ENCODE measurements around the gene NHLRC2.

The NHLRC2 gene

DNA sequence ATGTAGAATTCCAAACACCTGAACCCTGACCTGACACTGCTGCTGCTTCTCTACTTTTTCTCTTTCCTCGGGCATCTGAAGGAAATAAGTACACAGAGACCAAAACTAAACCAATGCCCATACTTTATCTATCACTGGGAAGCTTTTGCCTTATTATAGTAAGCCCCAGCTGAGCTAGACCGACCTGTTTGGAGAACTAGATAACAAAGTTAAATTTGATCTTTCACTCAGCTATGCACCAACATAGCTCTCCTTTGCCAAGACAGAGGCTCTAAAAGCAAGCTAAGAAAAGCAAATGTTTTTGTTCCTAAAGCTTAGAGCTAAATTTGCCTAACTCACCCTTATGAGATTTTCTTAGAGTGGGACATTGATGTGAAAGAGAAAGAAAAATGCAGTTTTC lies 39.1 kb downstream of the NHLRC2 start:
- no peak overlapping the region for H3K4me3 ChIP-seq (ENCODE audit: low read length)
- no peak for DNase-seq (ENCODE audit: low read depth)
- TF ChIP-seq, protein P1, sequence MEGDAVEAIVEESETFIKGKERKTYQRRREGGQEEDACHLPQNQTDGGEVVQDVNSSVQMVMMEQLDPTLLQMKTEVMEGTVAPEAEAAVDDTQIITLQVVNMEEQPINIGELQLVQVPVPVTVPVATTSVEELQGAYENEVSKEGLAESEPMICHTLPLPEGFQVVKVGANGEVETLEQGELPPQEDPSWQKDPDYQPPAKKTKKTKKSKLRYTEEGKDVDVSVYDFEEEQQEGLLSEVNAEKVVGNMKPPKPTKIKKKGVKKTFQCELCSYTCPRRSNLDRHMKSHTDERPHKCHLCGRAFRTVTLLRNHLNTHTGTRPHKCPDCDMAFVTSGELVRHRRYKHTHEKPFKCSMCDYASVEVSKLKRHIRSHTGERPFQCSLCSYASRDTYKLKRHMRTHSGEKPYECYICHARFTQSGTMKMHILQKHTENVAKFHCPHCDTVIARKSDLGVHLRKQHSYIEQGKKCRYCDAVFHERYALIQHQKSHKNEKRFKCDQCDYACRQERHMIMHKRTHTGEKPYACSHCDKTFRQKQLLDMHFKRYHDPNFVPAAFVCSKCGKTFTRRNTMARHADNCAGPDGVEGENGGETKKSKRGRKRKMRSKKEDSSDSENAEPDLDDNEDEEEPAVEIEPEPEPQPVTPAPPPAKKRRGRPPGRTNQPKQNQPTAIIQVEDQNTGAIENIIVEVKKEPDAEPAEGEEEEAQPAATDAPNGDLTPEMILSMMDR (conservative IDR thresholded peaks at IDR 0.05; ENCODE audit: low read depth, low read length), result no peak

DNA sequence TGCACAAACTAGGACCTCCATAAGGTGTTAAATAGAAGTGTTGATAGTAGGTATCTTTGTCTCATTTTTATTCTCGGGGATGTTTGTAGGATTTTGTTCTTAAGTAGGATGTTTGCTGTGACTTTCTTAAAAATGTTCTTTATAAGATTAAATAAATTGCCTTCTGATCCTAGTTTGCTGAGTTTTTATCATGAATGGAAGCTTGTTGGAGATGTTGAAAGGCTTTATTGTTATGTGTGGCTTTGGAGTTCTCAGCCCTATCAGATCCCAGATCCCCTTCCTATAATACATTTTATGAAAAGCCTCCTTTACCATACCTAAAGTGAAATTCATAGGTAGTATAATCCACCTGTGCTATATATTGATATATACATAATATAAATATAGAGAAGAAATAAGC lies 40.1 kb downstream of the NHLRC2 start:
- TF ChIP-seq, protein P1 (conservative IDR thresholded peaks at IDR 0.05; ENCODE audit: low read depth, low read length), result no peak
- no peak overlapping the region for H3K4me3 ChIP-seq (ENCODE audit: low read length)
- no peak for DNase-seq (ENCODE audit: low read depth)

DNA sequence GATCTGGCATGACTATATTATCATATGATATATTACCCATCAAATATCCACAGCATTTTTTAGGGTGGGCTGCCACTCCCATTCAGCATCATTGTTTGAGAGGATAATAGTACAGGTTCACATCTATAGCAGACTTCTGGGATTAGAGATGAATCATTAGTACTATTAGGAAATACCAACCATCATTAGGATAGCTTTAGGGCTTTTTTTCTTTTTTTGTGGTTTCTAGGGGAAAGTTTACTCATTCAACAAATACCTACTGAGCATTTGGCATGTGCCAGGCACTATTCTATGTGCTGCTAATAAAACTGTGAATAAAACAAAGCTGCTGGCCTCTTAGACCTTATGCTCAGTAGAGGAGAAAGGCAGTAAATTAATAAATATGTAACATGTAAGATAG lies 40.6 kb downstream of the NHLRC2 start:
- no peak overlapping the region for H3K4me3 ChIP-seq (ENCODE audit: low read length)
- TF ChIP-seq, protein P1 (conservative IDR thresholded peaks at IDR 0.05; ENCODE audit: low read depth, low read length), result no peak
- peak; percentile 72 for DNase-seq (ENCODE audit: low read depth)

DNA sequence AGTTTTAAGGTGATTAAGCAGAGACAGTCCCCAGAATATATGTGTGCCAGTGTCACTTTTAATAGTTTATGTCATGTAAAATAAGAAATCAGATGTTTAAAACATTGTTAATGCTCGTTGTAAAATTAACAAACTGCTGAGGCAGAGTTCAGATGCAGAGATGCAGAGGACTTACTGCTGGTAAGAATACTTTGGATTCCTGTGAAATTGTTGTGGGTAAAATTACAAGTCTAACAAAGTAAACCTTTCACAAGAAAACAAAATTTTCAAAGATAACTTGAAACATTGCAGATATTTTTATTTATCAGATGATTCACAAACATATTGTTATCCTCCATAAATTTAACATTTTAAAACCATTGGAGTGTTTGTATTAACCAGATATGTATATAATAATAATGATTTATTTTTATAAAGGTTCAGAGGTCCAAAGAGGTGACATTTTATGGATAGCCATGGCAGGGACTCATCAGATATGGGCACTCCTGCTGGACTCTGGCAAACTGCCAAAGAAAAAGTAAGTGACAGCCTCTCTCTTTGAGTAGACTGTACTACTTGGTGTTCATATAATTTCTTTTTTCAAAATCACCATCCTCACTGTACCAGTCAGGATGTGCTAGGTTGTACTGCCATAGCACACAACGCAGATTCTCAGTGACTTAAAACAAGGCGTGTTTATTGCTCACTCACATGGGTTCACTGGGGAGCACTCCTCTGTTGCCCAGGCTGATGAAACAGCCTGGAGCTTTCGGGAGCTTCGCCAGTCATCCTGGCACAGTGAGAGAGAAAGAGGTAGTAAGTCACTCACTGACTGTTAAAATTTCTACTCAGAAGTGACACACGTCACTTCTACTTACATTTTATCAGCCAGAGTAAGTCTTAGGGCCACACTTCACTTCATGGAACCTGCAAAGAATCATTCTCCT lies 43.5 kb downstream of the NHLRC2 start:
- TF ChIP-seq, protein P1 (conservative IDR thresholded peaks at IDR 0.05; ENCODE audit: low read depth, low read length), result no peak
- DNase-seq (ENCODE audit: low read depth), result no peak
- no peak overlapping the region for H3K4me3 ChIP-seq (ENCODE audit: low read length)

DNA sequence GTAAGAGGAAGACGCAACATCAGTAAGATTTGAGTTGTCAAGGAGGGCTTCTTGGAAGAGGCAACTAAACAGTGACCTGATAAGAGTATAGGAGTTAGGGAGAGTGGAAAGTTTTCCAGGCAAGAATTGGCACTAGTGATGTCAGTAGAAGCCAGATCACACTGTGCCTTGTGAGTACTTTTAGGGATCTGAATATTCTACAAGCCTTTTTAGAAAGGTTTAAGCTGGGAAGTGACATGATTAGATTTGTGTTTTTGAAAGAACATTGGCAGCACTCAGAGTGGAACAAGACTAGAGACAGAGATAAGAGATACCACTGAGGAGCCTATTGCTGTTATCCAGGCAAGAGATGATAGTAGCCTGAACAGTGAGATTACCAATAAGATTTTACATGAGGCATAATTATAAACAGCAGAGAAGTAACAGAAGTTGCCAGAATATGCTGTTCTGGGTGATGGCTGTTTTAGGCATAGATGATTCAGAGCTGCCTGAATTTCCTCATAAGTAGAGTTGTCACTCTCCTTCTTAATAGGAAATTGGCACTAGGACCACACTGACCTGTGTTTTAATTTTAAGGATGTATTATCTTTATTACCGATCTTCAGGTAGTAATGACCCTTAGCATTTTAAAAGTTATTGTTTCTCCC lies 45.6 kb downstream of the NHLRC2 start:
- H3K4me3 ChIP-seq (ENCODE audit: low read length), result no peak overlapping the region
- no peak for DNase-seq (ENCODE audit: low read depth)
- TF ChIP-seq, protein P1 (conservative IDR thresholded peaks at IDR 0.05; ENCODE audit: low read depth, low read length), result no peak

DNA sequence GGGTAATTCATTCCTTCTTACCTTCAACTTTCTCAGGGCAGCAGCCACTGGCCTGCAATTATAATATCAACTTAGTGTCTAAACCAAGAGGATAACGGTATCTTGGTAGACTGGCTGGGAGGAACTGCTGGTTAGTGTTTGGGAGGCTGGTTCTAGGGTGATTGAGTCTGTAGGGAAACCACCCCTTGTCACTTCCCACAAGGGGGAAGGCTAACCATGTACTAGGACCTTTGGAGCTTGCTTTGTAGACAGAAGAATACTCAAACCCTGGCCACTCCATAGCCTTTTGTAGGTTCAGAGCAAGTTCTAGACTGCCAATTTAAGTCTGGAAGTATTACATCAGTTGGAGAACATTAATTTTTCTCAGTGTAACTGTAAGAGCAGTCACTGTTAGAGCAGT lies 51.3 kb downstream of the NHLRC2 start:
- TF ChIP-seq, protein P1 (conservative IDR thresholded peaks at IDR 0.05; ENCODE audit: low read depth, low read length), result no peak
- H3K4me3 ChIP-seq (ENCODE audit: low read length), result no peak overlapping the region
- no peak for DNase-seq (ENCODE audit: low read depth)

Measured in retinal pigment epithelial cell (primary cell).